WTC11 (cell line): Measurements from ENCODE around the gene CLIP1. TPM values are rescaled to one million over a fixed set of nuclear protein-coding genes. Genes with fewer than 3 reads are reported as not detected.
A peak's percentile ranks its signal among the peaks of the same experiment; 100 is the strongest.

Source experiments
- ATAC-seq: fragments of 200-7000 bp; cut with Tn5 transposase; 2 replicates; pipeline ENCODE4 v1.10.0; 2021; ENCODE audit warnings: mild to moderate bottlenecking, moderate library complexity
- CTCF ChIA-PET: fragments of 300-600 bp; sonication (Branson Sonifier 250); formaldehyde crosslinking; loops from one replicate; lab custom pipeline; 2021; ENCODE audit warnings: antibody characterized with exemption; lab: Charles Lee
- POLR2A ChIA-PET: fragments of 350-600 bp; sonication (Branson Sonifier 250); formaldehyde crosslinking; loops from one replicate; lab custom pipeline; 2021; ENCODE audit warnings: antibody characterized with exemption; lab: Charles Lee
- DNase-seq: peaks from one replicate; pipeline ENCODE4 v3.0.0; 2021; ENCODE audit warnings: low spot score
- H3K27ac Mint-ChIP-seq: 2 replicates; pipeline ENCODE4 v1.8.0; 2021; ENCODE audit warnings: mixed read lengths
- H3K27me3 Mint-ChIP-seq: 2 replicates; pipeline ENCODE4 v1.8.0; 2021; ENCODE audit warnings: low read depth, mild to moderate bottlenecking, moderate library complexity, mixed read lengths
- H3K36me3 Mint-ChIP-seq: 2 replicates; pipeline ENCODE4 v1.8.0; 2021; ENCODE audit warnings: mixed read lengths
- H3K4me1 Mint-ChIP-seq: 2 replicates; pipeline ENCODE4 v1.8.0; 2022; ENCODE audit warnings: mixed read lengths
- H3K4me3 Mint-ChIP-seq: 2 replicates; pipeline ENCODE4 v1.8.0; 2021; ENCODE audit warnings: mild to moderate bottlenecking, moderate library complexity, mixed read lengths
- H3K9me3 Mint-ChIP-seq: 2 replicates; pipeline ENCODE4 v1.8.0; 2021; ENCODE audit warnings: mixed read lengths
- CBFB ChIP-seq: sonication (generic); formaldehyde crosslinking; IDR thresholded peaks from 2 replicates; pipeline ENCODE4 v1.8.1; 2022; ENCODE audit warnings: mild to moderate bottlenecking, low read depth, missing genetic modification reagents
- CREB1 ChIP-seq: sonication (generic); formaldehyde crosslinking; IDR thresholded peaks from 2 replicates; pipeline ENCODE4 v1.8.0; 2023; ENCODE audit warnings: mild to moderate bottlenecking, missing genetic modification reagents
- IRF2 ChIP-seq: sonication (generic); formaldehyde crosslinking; IDR thresholded peaks from 2 replicates; pipeline ENCODE4 v1.8.0; 2022; ENCODE audit warnings: low read depth, missing genetic modification reagents, borderline replicate concordance
- JAZF1 ChIP-seq: fragments of 250-450 bp; sonication (Bioruptor Pico); IDR thresholded peaks from 2 replicates; pipeline ENCODE4 v1.9.0; 2021; ENCODE audit warnings: moderate library complexity, mild to moderate bottlenecking, inconsistent platforms
- NFATC4 ChIP-seq: fragments of 250-450 bp; sonication (Bioruptor Pico); IDR thresholded peaks from 2 replicates; pipeline ENCODE4 v1.9.0; 2021; ENCODE audit warnings: mild to moderate bottlenecking
- NFE2L1 ChIP-seq: sonication (generic); formaldehyde crosslinking; IDR thresholded peaks from 2 replicates; pipeline ENCODE4 v1.8.1; 2023; ENCODE audit warnings: missing genetic modification reagents
- RORB ChIP-seq: fragments of 250-450 bp; sonication (Bioruptor Pico); IDR thresholded peaks from 2 replicates; pipeline ENCODE4 v1.9.0; 2021; ENCODE audit warnings: mild to moderate bottlenecking
- SMAD3 ChIP-seq: sonication (generic); formaldehyde crosslinking; IDR thresholded peaks from 2 replicates; pipeline ENCODE4 v1.8.0; 2022; ENCODE audit warnings: missing genetic modification reagents, mild to moderate bottlenecking, borderline replicate concordance
- ZBTB21 ChIP-seq: sonication (generic); formaldehyde crosslinking; IDR thresholded peaks from 2 replicates; pipeline ENCODE4 v1.8.1; 2023; ENCODE audit warnings: mild to moderate bottlenecking, missing genetic modification reagents, borderline replicate concordance
- ZNF121 ChIP-seq: sonication (generic); formaldehyde crosslinking; IDR thresholded peaks from 2 replicates; pipeline ENCODE4 v1.8.0; 2023; ENCODE audit warnings: missing genetic modification reagents
- ZNF317 ChIP-seq: sonication (generic); formaldehyde crosslinking; IDR thresholded peaks from 2 replicates; pipeline ENCODE4 v1.8.1; 2023; ENCODE audit warnings: low read depth, mild to moderate bottlenecking, moderate library complexity, missing genetic modification reagents, borderline replicate concordance
- ZNF671 ChIP-seq: fragments of 250-450 bp; sonication (Bioruptor Pico); IDR thresholded peaks from 2 replicates; pipeline ENCODE4 v1.8.0; 2021; ENCODE audit warnings: mild to moderate bottlenecking
- total RNA-seq: library from RNA; stranded (reverse); gene quantifications from 3 replicates; pipeline ENCODE4 v1.2.3, GENCODE V29; 2021
- TF ChIP-seq, protein P1 (sequence below): sonication (generic); formaldehyde crosslinking; IDR thresholded peaks from 2 replicates; pipeline ENCODE4 v1.8.0; 2023; ENCODE audit warnings: missing genetic modification reagents
- TF ChIP-seq, protein P2 (sequence below): fragments of 250-450 bp; sonication (Bioruptor Pico); IDR thresholded peaks from 2 replicates; pipeline ENCODE4 v1.9.0; 2021; ENCODE audit warnings: mild to moderate bottlenecking
- TF ChIP-seq, protein P3 (sequence below): sonication (generic); formaldehyde crosslinking; IDR thresholded peaks from 2 replicates; pipeline ENCODE4 v1.8.0; 2022; ENCODE audit warnings: mild to moderate bottlenecking, missing genetic modification reagents
- TF ChIP-seq, protein P4 (sequence below): sonication (generic); formaldehyde crosslinking; IDR thresholded peaks from 2 replicates; pipeline ENCODE4 v1.8.1; 2022; ENCODE audit warnings: low read depth, mild to moderate bottlenecking, moderate library complexity, missing genetic modification reagents, borderline replicate concordance
- TF ChIP-seq, protein P5 (sequence below): sonication (generic); formaldehyde crosslinking; IDR thresholded peaks from 2 replicates; pipeline ENCODE4 v1.8.1; 2023; ENCODE audit warnings: mild to moderate bottlenecking, missing genetic modification reagents
- TF ChIP-seq, protein P6 (sequence below): sonication (generic); formaldehyde crosslinking; IDR thresholded peaks from 2 replicates; pipeline ENCODE4 v1.8.1; 2022; ENCODE audit warnings: missing genetic modification reagents, borderline replicate concordance

CLIP1 gene
- total RNA-seq, 1 experiment from 2014 or later, result 24.9 TPM

DNA sequence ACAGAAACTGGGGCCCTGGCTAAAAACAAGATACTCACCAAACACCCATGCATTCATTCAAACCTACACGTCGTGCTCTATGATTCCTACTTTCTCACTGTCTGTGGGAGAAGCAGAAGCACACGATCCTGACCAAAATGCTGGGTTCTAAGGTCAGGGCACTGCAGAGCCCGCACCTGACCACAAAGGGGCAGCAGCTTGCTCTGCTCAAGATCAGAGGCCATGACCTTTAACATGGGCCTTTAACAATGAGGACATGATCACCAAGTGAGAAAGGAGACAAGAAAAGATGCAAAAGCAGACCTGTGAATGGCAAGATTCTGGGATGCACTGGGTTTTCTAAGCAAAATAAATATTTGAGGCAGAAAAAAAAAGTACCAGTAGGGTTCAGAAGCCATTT lies 116.1 kb downstream of the CLIP1 start:
- H3K36me3 Mint-ChIP-seq, result no peaks in the 10 kb centered on the region
- no peaks in the 10 kb centered on the region for H3K4me1 Mint-ChIP-seq
- H3K9me3 Mint-ChIP-seq, result no peaks in the 10 kb centered on the region
- DNase-seq (peak; percentile 44), ATAC-seq (peak; percentile 98)
- H3K27ac Mint-ChIP-seq, result peak overlapping the region; percentile 4; the same call in 1 of the 2 replicates
- H3K4me3 Mint-ChIP-seq, result no peak overlapping the region
- H3K27me3 Mint-ChIP-seq, result no peaks in the 10 kb centered on the region
- CTCF ChIA-PET, result interaction anchor here (0.8 to 2.4 kb wide), 14 partner anchors 9 to 243 kb away, joined by 3 to 10 read pairs (median 3); partner anchors contain the start of gene ZCCHC8
- TF ChIP-seq CBFB (CRISPR knock-in tag), result no peak
- TF ChIP-seq ZNF671 (CRISPR knock-in tag), result no peak
- TF ChIP-seq ZNF121, result 0 out of 2 replicates have a peak, but pooled peaks have one; percentile 31
- TF ChIP-seq, protein P1, sequence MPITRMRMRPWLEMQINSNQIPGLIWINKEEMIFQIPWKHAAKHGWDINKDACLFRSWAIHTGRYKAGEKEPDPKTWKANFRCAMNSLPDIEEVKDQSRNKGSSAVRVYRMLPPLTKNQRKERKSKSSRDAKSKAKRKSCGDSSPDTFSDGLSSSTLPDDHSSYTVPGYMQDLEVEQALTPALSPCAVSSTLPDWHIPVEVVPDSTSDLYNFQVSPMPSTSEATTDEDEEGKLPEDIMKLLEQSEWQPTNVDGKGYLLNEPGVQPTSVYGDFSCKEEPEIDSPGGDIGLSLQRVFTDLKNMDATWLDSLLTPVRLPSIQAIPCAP (CRISPR knock-in tag), result no peak
- TF ChIP-seq, all 79 proteins: peak for 1
- POLR2A ChIA-PET, result no interaction called here

DNA sequence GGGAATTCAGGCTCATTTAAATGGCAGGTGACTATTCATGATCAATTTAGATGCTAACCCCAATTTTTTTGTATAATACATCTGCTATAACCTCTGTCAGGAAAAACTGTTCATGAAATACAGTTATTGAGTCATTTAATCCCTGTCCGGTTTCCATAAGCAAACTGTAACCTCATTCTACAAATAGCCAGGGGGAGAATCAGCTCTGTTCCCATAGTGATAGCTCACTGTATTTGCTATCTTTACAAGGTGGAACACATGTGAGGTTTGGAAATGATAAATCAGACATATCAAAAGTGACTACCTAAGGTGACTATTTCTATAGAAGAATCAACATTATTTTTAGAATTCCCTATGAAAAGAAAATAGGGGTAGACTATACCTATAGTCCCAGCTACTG lies 117.5 kb downstream of the CLIP1 start:
- TF ChIP-seq IRF2 (CRISPR knock-in tag) (no peak), ZBTB21 (CRISPR knock-in tag) (no peak)
- TF ChIP-seq, protein P2, sequence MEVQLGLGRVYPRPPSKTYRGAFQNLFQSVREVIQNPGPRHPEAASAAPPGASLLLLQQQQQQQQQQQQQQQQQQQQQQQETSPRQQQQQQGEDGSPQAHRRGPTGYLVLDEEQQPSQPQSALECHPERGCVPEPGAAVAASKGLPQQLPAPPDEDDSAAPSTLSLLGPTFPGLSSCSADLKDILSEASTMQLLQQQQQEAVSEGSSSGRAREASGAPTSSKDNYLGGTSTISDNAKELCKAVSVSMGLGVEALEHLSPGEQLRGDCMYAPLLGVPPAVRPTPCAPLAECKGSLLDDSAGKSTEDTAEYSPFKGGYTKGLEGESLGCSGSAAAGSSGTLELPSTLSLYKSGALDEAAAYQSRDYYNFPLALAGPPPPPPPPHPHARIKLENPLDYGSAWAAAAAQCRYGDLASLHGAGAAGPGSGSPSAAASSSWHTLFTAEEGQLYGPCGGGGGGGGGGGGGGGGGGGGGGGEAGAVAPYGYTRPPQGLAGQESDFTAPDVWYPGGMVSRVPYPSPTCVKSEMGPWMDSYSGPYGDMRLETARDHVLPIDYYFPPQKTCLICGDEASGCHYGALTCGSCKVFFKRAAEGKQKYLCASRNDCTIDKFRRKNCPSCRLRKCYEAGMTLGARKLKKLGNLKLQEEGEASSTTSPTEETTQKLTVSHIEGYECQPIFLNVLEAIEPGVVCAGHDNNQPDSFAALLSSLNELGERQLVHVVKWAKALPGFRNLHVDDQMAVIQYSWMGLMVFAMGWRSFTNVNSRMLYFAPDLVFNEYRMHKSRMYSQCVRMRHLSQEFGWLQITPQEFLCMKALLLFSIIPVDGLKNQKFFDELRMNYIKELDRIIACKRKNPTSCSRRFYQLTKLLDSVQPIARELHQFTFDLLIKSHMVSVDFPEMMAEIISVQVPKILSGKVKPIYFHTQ (CRISPR knock-in tag), result no peak
- DNase-seq (no peak), ATAC-seq (no peak)
- POLR2A ChIA-PET, result no interaction called here
- Mint-ChIP-seq H3K9me3 (no peaks in the 10 kb centered on the region), H3K4me1 (no peaks in the 10 kb centered on the region), H3K27ac (no peak overlapping the region), H3K36me3 (no peaks in the 10 kb centered on the region), H3K27me3 (no peaks in the 10 kb centered on the region), H3K4me3 (no peak overlapping the region)
- CTCF ChIA-PET, result interaction anchor here (1.4 kb wide), 1 partner anchor 34 kb away, joined by 3 read pairs; no protein-coding TSS in a partner anchor

DNA sequence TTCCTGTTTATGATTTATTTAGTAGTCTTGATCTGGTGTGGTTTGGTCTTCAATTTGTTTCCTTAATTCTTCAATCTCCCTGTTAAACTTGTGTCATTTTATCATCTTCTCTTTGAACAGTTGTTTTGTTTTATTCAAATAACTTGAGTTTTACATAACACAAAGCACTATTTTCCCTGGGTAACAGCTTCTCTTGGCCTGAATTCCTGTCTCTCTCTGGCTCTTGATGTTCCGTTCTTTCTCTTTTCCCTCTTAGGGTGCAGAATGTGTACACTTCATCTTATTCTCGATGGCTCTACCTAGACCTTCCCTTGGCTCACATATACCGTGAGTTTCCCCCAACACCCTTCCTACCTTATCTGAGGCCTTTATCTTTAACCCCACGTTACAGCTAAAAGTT lies 119.4 kb downstream of the CLIP1 start:
- no peaks in the 10 kb centered on the region for H3K27me3 Mint-ChIP-seq
- peak overlapping the region; percentile 20; the same call in 1 of the 2 replicates for H3K27ac Mint-ChIP-seq
- POLR2A ChIA-PET, result interaction anchor here (0.6 kb wide), 1 partner anchor 14 kb away, joined by 3 read pairs; no protein-coding TSS in a partner anchor
- H3K36me3 Mint-ChIP-seq, result no peaks in the 10 kb centered on the region
- H3K4me1 Mint-ChIP-seq, result no peaks in the 10 kb centered on the region
- TF ChIP-seq JAZF1 (CRISPR knock-in tag) (no peak), NFE2L1 (CRISPR knock-in tag) (no peak), ZNF121 (no peak), ZBTB21 (CRISPR knock-in tag) (no peak), CREB1 (no peak), ZNF317 (CRISPR knock-in tag) (no peak), SMAD3 (CRISPR knock-in tag) (no peak), NFATC4 (CRISPR knock-in tag) (no peak), RORB (no peak)
- TF ChIP-seq, protein P3, sequence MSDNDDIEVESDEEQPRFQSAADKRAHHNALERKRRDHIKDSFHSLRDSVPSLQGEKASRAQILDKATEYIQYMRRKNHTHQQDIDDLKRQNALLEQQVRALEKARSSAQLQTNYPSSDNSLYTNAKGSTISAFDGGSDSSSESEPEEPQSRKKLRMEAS (CRISPR knock-in tag), result no peak
- TF ChIP-seq, protein P4, sequence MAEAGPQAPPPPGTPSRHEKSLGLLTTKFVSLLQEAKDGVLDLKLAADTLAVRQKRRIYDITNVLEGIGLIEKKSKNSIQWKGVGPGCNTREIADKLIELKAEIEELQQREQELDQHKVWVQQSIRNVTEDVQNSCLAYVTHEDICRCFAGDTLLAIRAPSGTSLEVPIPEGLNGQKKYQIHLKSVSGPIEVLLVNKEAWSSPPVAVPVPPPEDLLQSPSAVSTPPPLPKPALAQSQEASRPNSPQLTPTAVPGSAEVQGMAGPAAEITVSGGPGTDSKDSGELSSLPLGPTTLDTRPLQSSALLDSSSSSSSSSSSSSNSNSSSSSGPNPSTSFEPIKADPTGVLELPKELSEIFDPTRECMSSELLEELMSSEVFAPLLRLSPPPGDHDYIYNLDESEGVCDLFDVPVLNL (CRISPR knock-in tag), result no peak
- TF ChIP-seq, protein P5, sequence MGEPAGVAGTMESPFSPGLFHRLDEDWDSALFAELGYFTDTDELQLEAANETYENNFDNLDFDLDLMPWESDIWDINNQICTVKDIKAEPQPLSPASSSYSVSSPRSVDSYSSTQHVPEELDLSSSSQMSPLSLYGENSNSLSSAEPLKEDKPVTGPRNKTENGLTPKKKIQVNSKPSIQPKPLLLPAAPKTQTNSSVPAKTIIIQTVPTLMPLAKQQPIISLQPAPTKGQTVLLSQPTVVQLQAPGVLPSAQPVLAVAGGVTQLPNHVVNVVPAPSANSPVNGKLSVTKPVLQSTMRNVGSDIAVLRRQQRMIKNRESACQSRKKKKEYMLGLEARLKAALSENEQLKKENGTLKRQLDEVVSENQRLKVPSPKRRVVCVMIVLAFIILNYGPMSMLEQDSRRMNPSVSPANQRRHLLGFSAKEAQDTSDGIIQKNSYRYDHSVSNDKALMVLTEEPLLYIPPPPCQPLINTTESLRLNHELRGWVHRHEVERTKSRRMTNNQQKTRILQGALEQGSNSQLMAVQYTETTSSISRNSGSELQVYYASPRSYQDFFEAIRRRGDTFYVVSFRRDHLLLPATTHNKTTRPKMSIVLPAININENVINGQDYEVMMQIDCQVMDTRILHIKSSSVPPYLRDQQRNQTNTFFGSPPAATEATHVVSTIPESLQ (CRISPR knock-in tag), result no peak
- TF ChIP-seq, protein P6, sequence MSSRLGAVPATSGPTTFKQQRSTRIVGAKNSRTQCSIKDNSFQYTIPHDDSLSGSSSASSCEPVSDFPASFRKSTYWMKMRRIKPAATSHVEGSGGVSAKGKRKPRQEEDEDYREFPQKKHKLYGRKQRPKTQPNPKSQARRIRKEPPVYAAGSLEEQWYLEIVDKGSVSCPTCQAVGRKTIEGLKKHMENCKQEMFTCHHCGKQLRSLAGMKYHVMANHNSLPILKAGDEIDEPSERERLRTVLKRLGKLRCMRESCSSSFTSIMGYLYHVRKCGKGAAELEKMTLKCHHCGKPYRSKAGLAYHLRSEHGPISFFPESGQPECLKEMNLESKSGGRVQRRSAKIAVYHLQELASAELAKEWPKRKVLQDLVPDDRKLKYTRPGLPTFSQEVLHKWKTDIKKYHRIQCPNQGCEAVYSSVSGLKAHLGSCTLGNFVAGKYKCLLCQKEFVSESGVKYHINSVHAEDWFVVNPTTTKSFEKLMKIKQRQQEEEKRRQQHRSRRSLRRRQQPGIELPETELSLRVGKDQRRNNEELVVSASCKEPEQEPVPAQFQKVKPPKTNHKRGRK (CRISPR knock-in tag), result no peak
- ATAC-seq, result no peak
- H3K4me3 Mint-ChIP-seq, result no peak overlapping the region
- CTCF ChIA-PET, result interaction anchor here (0.9 to 1.4 kb wide), 2 partner anchors 17 to 34 kb away, joined by 3 to 4 read pairs; no protein-coding TSS in a partner anchor
- DNase-seq, result no peak
- H3K9me3 Mint-ChIP-seq, result no peaks in the 10 kb centered on the region
